ENCODE data around the gene CDC16. TPM values are rescaled to one million over a fixed set of nuclear protein-coding genes. Genes with fewer than 3 reads are reported as not detected.

Gene CDC16
- total and polyA plus RNA-seq, 2 of the 4 experiments (the other 2 are of a cell fraction): 41.6 to 66.6 TPM

GRCh38 chr13:114204894-114205293 lies 29.8 kb upstream of the CDC16 start:
- H3K4me2 ChIP-seq (ENCODE audit: low read depth, low read length): no peak overlapping the region
- ChIA-PET CTCF (no interaction called here), POLR2A (ENCODE audit: unreplicated experiment) (no interaction called here)
- H2BK20ac ChIP-seq (ENCODE audit: low read depth, low read length): no peak overlapping the region
- no peak overlapping the region for H2BK120ac ChIP-seq (ENCODE audit: low read depth, low read length)
- H3K56ac ChIP-seq (ENCODE audit: extremely low read depth, insufficient read depth, low read length): no peak overlapping the region
- H3K4me3 ChIP-seq (ENCODE audit: insufficient read depth, low read depth, low read length): no peak overlapping the region
- H3K79me1 ChIP-seq (ENCODE audit: low read depth in 1 of 2, low read length in 2 of 2): no peaks in the 10 kb centered on the region
- no peaks in the 10 kb centered on the region for H3K9me1 ChIP-seq (ENCODE audit: insufficient read depth, low read length)
- intact Hi-C loops (cut with micrococcal nuclease) (no loop called here), dilution Hi-C loops (cut with HindIII; ENCODE audit: low sequenced_read_pairs, unreplicated experiment) (no loop called here), in situ Hi-C loops (cut with MboI; ENCODE audit: low sequenced_read_pairs) (no loop called here)
- H2BK15ac ChIP-seq (ENCODE audit: low read depth, low read length): no peak overlapping the region
- H2AK5ac ChIP-seq (ENCODE audit: low read depth, low read length): no peak overlapping the region
- H3K18ac ChIP-seq (ENCODE audit: low read depth, low read length): no peak overlapping the region
- H3K9me3 ChIP-seq (ENCODE audit: control insufficient read depth, insufficient read depth, low read length): peaks cover 11% of the 10 kb centered on the region
- no peak overlapping the region for H3K9ac ChIP-seq (ENCODE audit: low read depth, low read length)
- H3K23ac ChIP-seq (ENCODE audit: low read depth, low read length): no peak overlapping the region
- no peak overlapping the region for H2AFZ ChIP-seq (replicated peaks; ENCODE audit: low read length, poor library complexity)
- no peak overlapping the region for H3K14ac ChIP-seq (replicated peaks; ENCODE audit: low read depth, low read length)
- BruUV-seq (replicated peaks): no TSS peak
- no peak overlapping the region for H4K91ac ChIP-seq (ENCODE audit: insufficient read depth, low read depth, low read length)
- no peak overlapping the region for H4K8ac ChIP-seq (ENCODE audit: low read depth in 2 of 2, low read length in 2 of 2)
- H3K36me3 ChIP-seq (ENCODE audit: control insufficient read depth, insufficient read depth, low read length): no peaks in the 10 kb centered on the region
- peaks cover 34% of the 10 kb centered on the region for H3K27me3 ChIP-seq (ENCODE audit: control insufficient read depth, insufficient read depth, low read length)
- no peak overlapping the region for H2AK9ac ChIP-seq (replicated peaks; ENCODE audit: low read depth, low read length, poor library complexity)
- TF ChIP-seq MAFK (IDR thresholded peaks at IDR 0.05; ENCODE audit: low read depth, low read length): no peak
- TF ChIP-seq BHLHE40 (IDR thresholded peaks at IDR 0.05; ENCODE audit: low read depth, low read length): no peak
- TF ChIP-seq MAZ (IDR thresholded peaks at IDR 0.05; ENCODE audit: borderline replicate concordance, low read depth, low read length): no peak
- TF ChIP-seq MXI1 (IDR thresholded peaks at IDR 0.05; ENCODE audit: borderline replicate concordance, low read depth, low read length): no peak
- TF ChIP-seq, protein P1, sequence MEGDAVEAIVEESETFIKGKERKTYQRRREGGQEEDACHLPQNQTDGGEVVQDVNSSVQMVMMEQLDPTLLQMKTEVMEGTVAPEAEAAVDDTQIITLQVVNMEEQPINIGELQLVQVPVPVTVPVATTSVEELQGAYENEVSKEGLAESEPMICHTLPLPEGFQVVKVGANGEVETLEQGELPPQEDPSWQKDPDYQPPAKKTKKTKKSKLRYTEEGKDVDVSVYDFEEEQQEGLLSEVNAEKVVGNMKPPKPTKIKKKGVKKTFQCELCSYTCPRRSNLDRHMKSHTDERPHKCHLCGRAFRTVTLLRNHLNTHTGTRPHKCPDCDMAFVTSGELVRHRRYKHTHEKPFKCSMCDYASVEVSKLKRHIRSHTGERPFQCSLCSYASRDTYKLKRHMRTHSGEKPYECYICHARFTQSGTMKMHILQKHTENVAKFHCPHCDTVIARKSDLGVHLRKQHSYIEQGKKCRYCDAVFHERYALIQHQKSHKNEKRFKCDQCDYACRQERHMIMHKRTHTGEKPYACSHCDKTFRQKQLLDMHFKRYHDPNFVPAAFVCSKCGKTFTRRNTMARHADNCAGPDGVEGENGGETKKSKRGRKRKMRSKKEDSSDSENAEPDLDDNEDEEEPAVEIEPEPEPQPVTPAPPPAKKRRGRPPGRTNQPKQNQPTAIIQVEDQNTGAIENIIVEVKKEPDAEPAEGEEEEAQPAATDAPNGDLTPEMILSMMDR (conservative IDR thresholded peaks at IDR 0.05; ENCODE audit: low read depth, low read length): no peak
- no peak for TF ChIP-seq CEBPB (IDR thresholded peaks at IDR 0.05; ENCODE audit: low read depth, low read length)
- TF ChIP-seq, protein P2, sequence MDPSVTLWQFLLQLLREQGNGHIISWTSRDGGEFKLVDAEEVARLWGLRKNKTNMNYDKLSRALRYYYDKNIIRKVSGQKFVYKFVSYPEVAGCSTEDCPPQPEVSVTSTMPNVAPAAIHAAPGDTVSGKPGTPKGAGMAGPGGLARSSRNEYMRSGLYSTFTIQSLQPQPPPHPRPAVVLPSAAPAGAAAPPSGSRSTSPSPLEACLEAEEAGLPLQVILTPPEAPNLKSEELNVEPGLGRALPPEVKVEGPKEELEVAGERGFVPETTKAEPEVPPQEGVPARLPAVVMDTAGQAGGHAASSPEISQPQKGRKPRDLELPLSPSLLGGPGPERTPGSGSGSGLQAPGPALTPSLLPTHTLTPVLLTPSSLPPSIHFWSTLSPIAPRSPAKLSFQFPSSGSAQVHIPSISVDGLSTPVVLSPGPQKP (IDR thresholded peaks at IDR 0.05; ENCODE audit: borderline replicate concordance, low read depth, low read length): no peak
- TF ChIP-seq SMC3 (IDR thresholded peaks at IDR 0.05; ENCODE audit: low read depth, low read length): no peak
- TF ChIP-seq, protein P3, sequence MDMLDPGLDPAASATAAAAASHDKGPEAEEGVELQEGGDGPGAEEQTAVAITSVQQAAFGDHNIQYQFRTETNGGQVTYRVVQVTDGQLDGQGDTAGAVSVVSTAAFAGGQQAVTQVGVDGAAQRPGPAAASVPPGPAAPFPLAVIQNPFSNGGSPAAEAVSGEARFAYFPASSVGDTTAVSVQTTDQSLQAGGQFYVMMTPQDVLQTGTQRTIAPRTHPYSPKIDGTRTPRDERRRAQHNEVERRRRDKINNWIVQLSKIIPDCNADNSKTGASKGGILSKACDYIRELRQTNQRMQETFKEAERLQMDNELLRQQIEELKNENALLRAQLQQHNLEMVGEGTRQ (IDR thresholded peaks at IDR 0.05; ENCODE audit: low read depth, low read length): no peak
- H3K4me1 ChIP-seq (ENCODE audit: control insufficient read depth, insufficient read depth, low read length): no peaks in the 10 kb centered on the region
- H4K20me1 ChIP-seq (ENCODE audit: insufficient read depth, low read length): no peaks in the 10 kb centered on the region
- no peak overlapping the region for H4K5ac ChIP-seq (ENCODE audit: low read depth, low read length)
- H3K4ac ChIP-seq (ENCODE audit: low read depth, low read length): no peak overlapping the region
- no CpG with 5 or more reads among the region's 4 CpGs for WGBS, 2 experiments (ENCODE audit: extremely low coverage in 2 of 2, insufficient read length in 1 of 2)
- no peak overlapping the region for H3K27ac ChIP-seq (ENCODE audit: insufficient read depth, low read length)
- DNase-seq (no peak), ATAC-seq (ENCODE audit: low read depth) (no peak)
- H2BK5ac ChIP-seq (ENCODE audit: low read depth, low read length, poor library complexity, severe bottlenecking): no peak overlapping the region

Measured in IMR-90 (cell line).